ENCODE data around the gene TRIM13.
A peak's percentile ranks its signal among the peaks of the same experiment; 100 is the strongest.
"Not testable (repeated sequence)": the region's sequence is repeated elsewhere in the genome, so short reads cannot be mapped to it uniquely, and the experiment has no call there.

Gene TRIM13

GRCh38 chr13:49997955-49998354, 1.1 kb downstream of the TRIM13 start:
- no peak for DNase-seq (ENCODE audit: low spot score)

- no peak for DNase-seq (ENCODE audit: low spot score)
These were observed 2.1 kb downstream of the TRIM13 start for GRCh38 chr13:49998714-49999624.

- no peak for DNase-seq (ENCODE audit: low spot score)
These were observed 4.4 kb downstream of the TRIM13 start for GRCh38 chr13:50001287-50001686.

DNA sequence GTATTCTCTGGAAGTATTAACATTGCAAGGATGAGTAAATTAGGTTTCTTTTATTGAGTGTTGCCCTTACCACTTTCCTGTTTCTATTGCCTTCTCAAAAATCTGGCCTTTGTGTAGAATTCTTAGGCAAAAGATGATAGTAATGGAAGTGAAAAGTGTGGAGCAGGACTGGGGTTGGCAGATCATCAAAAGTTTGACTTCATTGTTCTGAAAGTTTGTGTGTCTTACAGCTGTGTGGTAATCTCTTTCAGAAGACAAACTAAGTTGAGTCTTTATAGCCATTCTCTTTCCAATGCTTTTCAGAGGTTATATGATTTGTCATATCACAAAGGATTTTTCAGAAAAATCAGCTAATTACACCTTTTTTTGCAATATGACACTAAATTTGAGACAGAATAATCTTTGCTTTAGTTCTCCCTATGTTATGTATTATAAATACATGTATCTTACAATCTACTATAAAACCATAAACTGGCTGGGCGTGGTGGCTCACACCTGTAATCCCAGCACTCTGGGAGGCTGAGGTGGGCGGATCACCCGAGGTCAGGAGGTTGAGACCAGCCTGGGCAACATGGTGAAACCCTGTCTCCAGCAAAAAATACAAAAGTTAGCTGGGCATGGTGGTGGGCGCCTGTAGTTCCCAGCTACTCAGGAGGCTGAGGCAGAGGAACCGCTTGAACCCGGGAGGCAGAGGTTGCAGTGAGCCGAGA, 9.7 kb downstream of the TRIM13 start:
- no peak for DNase-seq (ENCODE audit: low spot score)

GRCh38 chr13:50011461-50011860, 14.6 kb downstream of the TRIM13 start:
- no peak for DNase-seq (ENCODE audit: low spot score)

DNA sequence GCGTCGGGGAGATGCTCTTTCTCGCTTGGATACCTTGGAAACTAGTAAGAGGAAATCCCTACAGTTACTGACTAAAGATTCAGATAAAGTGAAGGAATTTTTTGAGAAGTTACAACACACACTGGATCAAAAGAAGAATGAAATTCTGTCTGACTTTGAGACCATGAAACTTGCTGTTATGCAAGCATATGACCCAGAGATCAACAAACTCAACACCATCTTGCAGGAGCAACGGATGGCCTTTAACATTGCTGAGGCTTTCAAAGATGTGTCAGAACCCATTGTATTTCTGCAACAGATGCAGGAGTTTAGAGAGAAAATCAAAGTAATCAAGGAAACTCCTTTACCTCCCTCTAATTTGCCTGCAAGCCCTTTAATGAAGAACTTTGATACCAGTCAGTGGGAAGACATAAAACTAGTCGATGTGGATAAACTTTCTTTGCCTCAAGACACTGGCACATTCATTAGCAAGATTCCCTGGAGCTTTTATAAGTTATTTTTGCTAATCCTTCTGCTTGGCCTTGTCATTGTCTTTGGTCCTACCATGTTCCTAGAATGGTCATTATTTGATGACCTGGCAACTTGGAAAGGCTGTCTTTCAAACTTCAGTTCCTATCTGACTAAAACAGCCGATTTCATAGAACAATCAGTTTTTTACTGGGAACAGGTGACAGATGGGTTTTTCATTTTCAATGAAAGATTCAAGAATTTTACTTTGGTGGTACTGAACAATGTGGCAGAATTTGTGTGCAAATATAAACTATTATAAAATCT, 15.7 kb downstream of the TRIM13 start:
- DNase-seq (ENCODE audit: low spot score): no peak

DNA sequence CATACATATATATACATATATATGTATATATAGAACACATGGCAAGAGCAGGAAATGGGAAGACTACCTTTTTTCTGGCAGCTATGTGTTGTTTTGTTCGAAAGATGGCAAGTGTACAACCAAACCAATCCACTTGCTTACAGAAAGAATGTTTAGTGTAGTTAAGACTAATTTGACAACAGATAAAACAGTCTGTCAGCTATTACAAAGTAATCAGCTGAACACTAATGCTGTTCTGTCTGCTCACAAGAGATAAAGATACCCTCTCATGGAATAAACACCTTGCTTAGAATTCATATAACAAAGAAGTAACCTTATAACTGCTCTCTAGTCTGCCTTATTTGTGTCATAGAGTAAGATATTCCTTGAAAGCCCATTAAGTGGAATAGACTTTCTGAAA, 17.5 kb downstream of the TRIM13 start:
- DNase-seq (ENCODE audit: low spot score): no peak

GRCh38 chr13:50015258-50015657, 18.4 kb downstream of the TRIM13 start, which contains the start of gene KCNRG:
KCNRG (plus strand) TSS chr13:50015444; CDS start chr13:50015494, 50 bp downstream.
- no peak for DNase-seq (ENCODE audit: low spot score)

DNA sequence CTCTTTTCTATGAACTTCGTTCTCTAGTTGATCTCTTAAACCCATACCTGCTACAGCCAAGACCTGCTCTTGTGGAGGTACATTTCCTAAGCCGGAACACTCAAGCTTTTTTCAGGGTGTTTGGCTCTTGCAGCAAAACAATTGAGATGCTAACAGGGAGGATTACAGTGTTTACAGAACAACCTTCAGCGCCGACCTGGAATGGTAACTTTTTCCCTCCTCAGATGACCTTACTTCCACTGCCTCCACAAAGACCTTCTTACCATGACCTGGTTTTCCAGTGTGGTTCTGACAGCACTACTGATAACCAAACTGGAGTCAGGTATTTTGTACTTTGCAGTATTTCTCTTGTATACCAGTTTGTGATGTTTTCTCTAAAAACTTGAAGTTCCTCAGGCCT, 18.9 kb downstream of the TRIM13 start:
- no peak for DNase-seq (ENCODE audit: low spot score)

DNA sequence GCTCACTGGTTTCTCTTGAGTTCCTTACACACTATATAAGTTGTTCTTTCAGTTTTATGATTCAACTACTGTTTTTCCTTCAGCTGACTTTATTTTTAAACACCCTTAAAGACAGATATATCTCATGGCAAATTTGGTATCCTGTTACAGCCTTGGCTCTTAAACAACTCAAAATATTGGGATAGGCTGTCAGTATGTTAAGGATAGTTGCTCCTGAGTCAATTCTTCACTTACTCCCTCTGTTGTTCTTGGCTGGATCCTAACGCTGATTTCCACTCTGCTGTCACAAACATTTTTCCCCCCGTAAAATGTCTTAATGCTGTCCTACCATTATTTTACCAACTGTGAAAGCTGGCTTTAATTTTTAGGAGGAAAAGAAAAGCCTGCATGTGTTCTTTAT, 19.6 kb downstream of the TRIM13 start:
- DNase-seq (ENCODE audit: low spot score): no peak

- DNase-seq (ENCODE audit: low spot score): no peak
These were observed 21.0 kb downstream of the TRIM13 start for GRCh38 chr13:50017819-50018218.

GRCh38 chr13:50025436-50025835, 28.6 kb downstream of the TRIM13 start:
- no peak for DNase-seq (ENCODE audit: low spot score)

GRCh38 chr13:50026788-50027473, 30.1 kb downstream of the TRIM13 start:
- no peak for DNase-seq (ENCODE audit: low spot score)

DNA sequence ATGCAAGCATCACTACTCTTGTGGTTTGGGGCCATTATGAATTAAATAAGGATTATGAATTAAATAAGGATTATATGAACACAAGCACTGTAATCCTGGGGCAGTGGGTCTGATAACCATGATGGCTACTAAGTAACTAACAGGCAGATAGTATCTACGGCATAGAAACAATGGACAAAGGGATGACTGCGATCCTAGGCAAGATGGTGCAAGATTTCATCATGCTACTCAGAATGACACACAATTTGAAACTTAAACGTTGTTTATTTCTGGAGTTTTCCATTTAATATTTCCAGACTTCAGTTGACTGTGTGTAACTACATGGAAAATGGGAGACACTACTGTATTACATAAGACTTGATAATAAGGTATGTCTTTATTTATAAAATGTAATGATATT, 33.5 kb downstream of the TRIM13 start:
- peak; percentile 48 for DNase-seq (ENCODE audit: low spot score)

DNA sequence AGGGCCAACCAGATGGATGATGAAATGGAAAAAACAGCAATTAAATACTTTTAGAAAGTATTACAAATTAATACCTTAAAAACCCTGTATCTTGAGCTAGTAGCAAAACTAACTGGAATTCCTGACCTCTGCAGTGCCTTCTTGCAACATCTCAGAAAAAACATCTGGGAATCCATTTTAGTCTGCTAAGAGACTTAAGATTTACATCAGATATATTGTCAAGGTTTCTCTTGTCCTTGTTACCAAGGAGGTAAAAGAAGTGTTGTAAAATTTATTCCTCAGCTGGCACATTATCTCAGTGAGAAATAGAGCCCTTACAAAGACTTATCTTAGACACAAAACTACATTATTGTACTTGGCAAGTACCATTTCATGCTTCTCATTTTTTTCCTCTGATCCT, 36.9 kb downstream of the TRIM13 start:
- no peak for DNase-seq (ENCODE audit: low spot score)

DNA sequence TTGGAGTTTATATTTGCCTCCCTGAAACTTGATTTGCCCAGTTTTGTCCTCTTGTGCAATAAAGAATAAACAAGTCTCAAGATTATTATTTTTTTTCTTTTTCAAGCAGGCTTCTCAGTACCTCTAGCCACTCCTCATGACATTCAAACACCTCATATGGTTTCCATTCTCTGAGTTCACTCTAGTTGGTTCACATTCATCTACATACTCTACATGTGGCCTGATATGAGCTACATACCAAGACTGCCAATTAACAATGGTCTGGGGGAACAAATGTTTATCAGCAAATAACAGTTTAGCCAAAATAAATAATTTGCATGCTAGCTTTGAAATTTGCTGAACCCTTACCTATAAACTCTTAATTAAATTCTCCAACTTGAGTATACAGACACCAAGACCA, 40.9 kb downstream of the TRIM13 start:
- no peak for DNase-seq (ENCODE audit: low spot score)

DNA sequence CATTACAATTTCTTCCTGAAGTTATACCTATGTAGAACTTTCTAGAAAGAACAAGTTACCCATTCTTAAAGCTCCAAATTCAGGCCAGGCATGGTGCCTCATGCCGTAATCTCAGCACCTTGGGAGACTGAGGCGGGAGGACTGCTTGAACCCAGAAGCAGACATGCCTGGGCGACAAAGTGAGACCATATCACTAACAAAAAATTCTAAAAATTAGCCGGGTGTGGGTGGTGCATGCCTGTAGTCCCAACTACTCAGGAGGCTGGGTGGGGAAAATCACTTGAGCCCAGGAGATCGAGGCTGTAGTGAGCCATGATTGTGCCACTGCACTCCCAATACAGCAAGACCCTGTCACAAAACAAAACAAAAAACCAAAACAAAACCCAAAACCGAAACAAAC, 41.4 kb downstream of the TRIM13 start:
- DNase-seq (ENCODE audit: low spot score): no peak

DNA sequence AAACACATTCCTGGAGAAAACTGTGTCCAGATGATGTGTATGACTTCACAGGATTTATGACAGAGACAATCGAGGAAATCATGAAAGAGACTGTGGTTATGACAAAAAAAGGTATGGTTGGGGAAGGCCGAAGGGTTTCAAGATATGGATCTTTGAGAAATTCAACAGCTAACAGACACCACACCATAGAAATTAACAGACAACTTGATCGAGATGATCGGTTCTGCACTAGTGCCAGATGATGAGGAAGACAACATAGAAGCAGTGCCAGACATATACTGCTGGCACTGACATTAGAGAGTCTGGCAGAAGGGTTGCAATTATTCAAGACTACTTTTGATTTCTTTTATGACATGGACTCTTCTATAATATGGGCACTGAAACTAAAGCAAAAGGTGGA, 55.6 kb downstream of the TRIM13 start:
- no peak for DNase-seq (ENCODE audit: low spot score)

- no peak for DNase-seq (ENCODE audit: low spot score)
These were observed 57.0 kb downstream of the TRIM13 start for GRCh38 chr13:50053844-50054243.

- no peak for DNase-seq (ENCODE audit: low spot score)
These were observed 58.6 kb downstream of the TRIM13 start for GRCh38 chr13:50055454-50055853.

GRCh38 chr13:50060718-50061117, 63.9 kb downstream of the TRIM13 start:
- no peak for DNase-seq (ENCODE audit: low spot score)

DNA sequence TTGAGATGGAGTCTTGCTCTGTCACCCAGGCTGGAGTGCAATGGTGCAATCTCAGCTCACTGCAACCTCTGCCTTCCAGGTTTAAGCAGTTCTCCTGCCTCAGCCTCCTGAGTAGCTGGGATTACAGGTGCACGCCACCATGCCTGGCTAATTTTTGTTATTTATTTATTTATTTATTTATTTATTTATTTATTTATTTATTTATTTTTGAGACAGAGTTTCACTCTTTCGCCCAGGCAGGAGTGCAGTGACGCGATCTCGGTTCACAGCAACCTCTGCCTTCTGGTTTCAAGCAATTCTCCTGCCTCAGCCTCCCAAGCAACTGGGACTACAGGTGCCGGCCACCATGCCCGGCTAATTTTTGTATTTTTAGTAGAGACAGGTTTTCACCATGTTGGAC, 65.5 kb downstream of the TRIM13 start:
- DNase-seq (ENCODE audit: low spot score): not testable (repeated sequence)
